Memory B cell (primary cell): ENCODE data around the gene MED28.

Source experiments
- ATAC-seq: fragments of 150-1000 bp; cut with Tn5 transposase; 2 replicates; pipeline ENCODE4 v1.10.0; 2021; ENCODE audit warnings: low read depth, mild to moderate bottlenecking, moderate library complexity
- DNase-seq, 2 donors: peaks; one replicate each; pipeline ENCODE4 v3.0.0; 2022; ENCODE audit warnings: low spot score in 2 of 2
- H3K27ac Mint-ChIP-seq: one replicate; pipeline ENCODE4 v1.8.0; 2022; ENCODE audit warnings: mild to moderate bottlenecking, moderate library complexity, mixed read lengths
- H3K27me3 Mint-ChIP-seq: one replicate; pipeline ENCODE4 v1.8.0; 2022; ENCODE audit warnings: mixed read lengths
- H3K36me3 Mint-ChIP-seq: one replicate; pipeline ENCODE4 v1.8.0; 2022; ENCODE audit warnings: mild to moderate bottlenecking, mixed read lengths
- H3K4me1 Mint-ChIP-seq: one replicate; pipeline ENCODE4 v1.8.0; 2022; ENCODE audit warnings: mixed read lengths
- H3K4me3 Mint-ChIP-seq: one replicate; pipeline ENCODE4 v1.8.0; 2022; ENCODE audit warnings: mild to moderate bottlenecking, moderate library complexity, mixed read lengths
- H3K9me3 Mint-ChIP-seq: one replicate; pipeline ENCODE4 v1.8.0; 2022; ENCODE audit warnings: mixed read lengths

The MED28 gene

DNA sequence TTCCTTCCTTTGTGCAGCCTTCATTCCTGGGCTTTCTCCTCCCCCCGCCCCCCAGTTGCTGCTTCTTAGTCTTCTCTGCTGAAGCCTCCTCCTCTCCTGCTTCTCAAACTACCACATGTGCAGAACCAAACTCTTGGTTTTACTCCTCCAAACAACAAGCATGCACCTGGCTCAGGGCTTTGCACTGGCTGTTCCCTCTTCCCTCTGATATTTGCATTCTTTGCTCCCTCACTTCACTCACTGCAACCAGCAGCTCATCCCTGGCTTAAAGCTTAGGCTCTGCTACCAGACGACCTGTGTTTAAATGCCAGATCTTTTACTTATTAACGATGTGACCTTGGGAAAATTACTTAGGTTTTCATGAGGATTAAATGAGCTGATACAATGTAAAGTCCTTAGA is 51.4 kb downstream of the MED28 start:
- no peaks in the 10 kb centered on the region for H3K36me3 Mint-ChIP-seq
- H3K27ac Mint-ChIP-seq, result no peak overlapping the region
- ATAC-seq (no peak), DNase-seq (no peak)
- peaks cover 4% of the 10 kb centered on the region for H3K27me3 Mint-ChIP-seq
- H3K4me1 Mint-ChIP-seq, result peaks cover 28% of the 10 kb centered on the region
- no peak overlapping the region for H3K4me3 Mint-ChIP-seq
- no peaks in the 10 kb centered on the region for H3K9me3 Mint-ChIP-seq

DNA sequence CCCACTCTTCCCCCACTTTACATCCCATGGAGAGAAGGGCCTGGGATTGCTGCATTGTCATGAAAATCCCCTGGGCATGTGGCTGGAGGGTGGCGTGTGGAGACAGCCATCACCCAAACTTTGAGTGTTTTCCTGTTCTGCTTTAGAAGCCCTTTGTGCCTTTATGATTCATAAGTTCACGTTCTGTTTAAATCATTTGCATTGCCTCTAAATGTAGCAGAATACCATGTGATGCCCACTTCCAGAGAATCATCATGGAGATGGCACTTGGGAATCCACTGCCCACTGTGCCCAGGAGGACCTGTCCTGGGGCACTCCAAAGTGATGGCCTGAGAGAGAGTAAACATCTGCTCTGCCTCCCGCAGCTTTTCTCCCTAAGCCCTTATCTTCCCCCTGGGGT is 52.8 kb downstream of the MED28 start:
- Mint-ChIP-seq H3K36me3 (no peaks in the 10 kb centered on the region), H3K27me3 (peaks cover 6% of the 10 kb centered on the region), H3K27ac (peak overlapping the region; percentile 51), H3K4me3 (no peak overlapping the region), H3K9me3 (peaks cover 5% of the 10 kb centered on the region), H3K4me1 (peaks cover 28% of the 10 kb centered on the region)
- ATAC-seq (no peak), DNase-seq (no peak)

DNA sequence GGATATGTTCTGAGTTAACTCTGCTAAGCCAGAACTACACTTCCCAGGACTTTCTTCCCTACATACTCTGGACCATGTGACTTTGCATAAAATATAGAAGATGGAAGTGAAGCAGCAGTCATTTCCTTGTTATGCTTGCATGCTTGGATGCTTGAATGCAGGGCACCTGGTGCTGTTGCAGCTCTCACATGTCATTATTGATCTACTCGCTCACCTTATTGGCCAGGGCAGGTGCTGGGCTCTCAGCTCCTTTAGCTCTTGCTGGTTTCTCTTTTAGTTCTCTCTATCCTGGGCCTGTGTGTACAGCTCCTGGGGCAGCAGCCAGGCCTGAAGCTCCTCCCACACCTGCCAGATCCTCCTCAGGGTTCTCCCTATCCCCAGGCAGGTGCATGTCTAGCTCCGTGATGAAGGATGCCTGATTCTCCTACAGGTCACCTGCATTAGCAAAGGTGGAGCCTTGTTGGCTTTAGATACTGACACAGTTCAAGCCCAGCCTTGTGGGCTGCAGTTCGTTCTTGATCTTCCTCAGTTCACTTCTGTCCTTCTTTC is 53.3 kb downstream of the MED28 start:
- Mint-ChIP-seq H3K36me3 (no peaks in the 10 kb centered on the region), H3K4me1 (peaks cover 28% of the 10 kb centered on the region), H3K27me3 (peaks cover 7% of the 10 kb centered on the region), H3K4me3 (no peak overlapping the region), H3K27ac (peak overlapping the region; percentile 51), H3K9me3 (peaks cover 5% of the 10 kb centered on the region)
- ATAC-seq (peak; percentile 57), DNase-seq (no peak)

DNA sequence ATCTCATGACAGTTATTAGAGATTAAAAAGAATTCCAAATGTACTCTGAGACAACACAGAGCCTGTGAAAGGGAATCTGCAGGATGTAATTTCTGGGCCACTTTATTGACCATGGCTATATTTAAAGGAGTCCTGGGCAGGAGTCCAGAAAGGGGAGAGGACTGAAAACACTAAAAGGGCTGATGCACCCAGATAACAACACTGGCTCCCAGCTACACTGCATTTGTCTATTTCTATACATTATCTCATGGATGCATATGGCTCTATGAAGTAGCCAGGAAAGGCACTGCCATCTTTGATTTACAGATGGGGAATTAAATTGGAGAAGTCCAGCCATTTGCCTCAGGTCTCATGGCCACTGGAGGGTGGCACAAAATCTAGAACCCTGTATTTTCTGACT is 56.0 kb downstream of the MED28 start:
- Mint-ChIP-seq H3K27me3 (peaks cover 9% of the 10 kb centered on the region), H3K4me3 (no peak overlapping the region), H3K36me3 (no peaks in the 10 kb centered on the region), H3K9me3 (peaks cover 5% of the 10 kb centered on the region), H3K4me1 (peaks cover 17% of the 10 kb centered on the region), H3K27ac (no peak overlapping the region)
- DNase-seq, result no peak
- ATAC-seq, result no peak

DNA sequence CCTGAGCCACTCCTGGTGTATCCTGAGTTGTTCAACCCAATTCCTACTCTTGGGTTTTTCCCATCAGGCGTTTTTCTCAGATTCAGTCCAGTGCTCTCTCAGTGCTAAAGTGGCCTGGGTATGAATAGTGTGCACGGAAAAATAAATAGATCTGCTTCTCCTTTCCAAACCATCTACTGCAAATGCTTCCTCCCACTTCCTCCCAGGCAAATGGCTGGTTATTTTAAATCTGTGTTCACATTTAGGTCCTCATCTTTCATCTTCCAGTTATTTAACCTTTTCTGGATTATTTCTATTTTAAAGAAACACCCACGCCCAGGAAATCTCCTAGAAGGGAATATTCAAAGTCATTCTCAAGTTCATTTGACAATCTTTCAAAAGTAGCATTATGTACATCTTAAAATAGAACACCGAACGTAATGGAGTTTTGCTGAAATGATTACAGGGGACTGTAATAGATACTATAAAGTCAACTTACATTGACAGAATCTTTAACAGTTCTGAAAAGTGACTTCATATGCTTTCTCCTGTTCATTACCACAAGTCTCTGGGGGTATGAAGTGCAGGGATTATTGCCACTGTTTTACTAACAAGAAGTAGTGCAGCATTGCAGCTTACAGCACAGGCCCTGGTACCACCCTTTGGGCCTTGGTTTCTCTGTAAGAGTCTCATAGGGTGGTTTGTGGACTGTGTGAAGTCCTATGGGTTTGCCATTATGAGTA is 66.3 kb downstream of the MED28 start:
- Mint-ChIP-seq H3K36me3 (no peaks in the 10 kb centered on the region), H3K4me3 (no peak overlapping the region), H3K27ac (no peak overlapping the region), H3K27me3 (peaks cover 4% of the 10 kb centered on the region), H3K4me1 (no peaks in the 10 kb centered on the region), H3K9me3 (no peaks in the 10 kb centered on the region)
- ATAC-seq (no peak), DNase-seq (no peak)

DNA sequence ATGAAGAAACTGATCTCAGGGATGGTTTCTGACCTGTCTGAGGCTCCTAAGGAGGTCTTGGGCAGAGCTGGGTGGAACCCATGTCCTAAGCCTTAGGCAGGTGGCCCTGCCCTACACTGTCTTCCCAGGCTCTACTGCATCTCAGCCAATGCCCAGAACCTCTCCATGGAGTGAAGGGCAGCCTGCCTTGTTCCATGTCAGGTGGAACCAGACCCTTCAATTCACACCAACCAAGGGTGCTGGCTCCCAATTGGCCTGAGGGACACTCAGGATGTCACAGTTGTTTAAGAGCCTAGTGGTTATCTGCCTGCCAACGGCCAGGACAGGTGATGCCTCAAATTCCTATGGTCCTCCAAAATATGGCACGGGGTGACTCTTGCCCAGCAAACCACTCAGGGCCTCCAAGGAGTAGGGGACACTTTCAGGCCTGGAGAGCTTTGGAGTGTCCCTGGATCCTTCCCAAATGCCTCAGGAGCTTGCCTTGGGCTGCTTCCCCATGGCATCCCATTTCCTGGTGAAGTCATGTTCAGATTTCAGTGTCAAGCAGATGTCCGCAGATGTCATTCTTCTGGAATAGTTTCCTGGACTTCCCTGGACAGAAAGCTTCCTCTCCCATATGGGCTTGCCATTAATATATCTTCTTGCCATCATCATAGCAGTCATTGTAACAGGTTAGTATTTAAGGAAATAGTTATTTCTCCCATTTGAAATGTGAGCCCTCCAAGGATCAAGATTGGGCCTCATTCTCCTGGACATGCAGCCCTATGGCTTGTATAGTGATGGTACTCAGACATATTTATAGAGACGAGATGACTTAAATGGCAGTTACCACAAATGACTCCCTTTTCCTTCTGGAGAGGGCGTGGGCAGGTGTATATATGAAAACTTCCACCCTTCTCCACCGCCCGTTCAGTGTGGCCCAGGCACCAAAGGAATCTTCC is 67.1 kb downstream of the MED28 start:
- ATAC-seq, result no peak

DNA sequence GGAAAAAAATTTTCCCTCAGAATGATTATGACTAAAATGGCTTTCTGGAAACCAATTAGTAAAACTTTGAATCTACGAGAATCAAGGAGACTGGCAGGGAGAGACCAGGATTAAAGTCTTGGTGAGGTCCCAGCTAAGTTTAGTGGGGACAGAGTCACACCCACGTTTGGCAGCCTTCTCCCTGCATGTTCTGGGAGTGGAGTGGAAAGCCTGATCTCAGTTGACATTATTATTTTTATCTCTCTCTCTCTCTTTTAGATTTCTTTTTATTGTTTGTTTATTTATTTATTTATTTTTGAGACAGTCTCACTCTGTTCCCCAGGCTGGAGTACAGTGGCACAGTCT is 67.8 kb downstream of the MED28 start:
- DNase-seq (no peak), ATAC-seq (no peak)
- no peaks in the 10 kb centered on the region for H3K9me3 Mint-ChIP-seq
- H3K4me1 Mint-ChIP-seq, result no peaks in the 10 kb centered on the region
- no peaks in the 10 kb centered on the region for H3K36me3 Mint-ChIP-seq
- no peak overlapping the region for H3K4me3 Mint-ChIP-seq
- H3K27ac Mint-ChIP-seq, result no peak overlapping the region
- H3K27me3 Mint-ChIP-seq, result peaks cover 4% of the 10 kb centered on the region

More for the DNA sequence above, 67.1 kb downstream of the MED28 start:
- no peaks in the 10 kb centered on the region for H3K4me1 Mint-ChIP-seq
- H3K9me3 Mint-ChIP-seq, result no peaks in the 10 kb centered on the region
- H3K27me3 Mint-ChIP-seq, result peaks cover 4% of the 10 kb centered on the region
- no peak overlapping the region for H3K27ac Mint-ChIP-seq
- H3K4me3 Mint-ChIP-seq, result no peak overlapping the region
- no peaks in the 10 kb centered on the region for H3K36me3 Mint-ChIP-seq
- no peak for DNase-seq
